Central memory CD8-positive, alpha-beta T cell (primary cell): ENCODE results near the gene ATXN1.

ENCODE experiments used
- ATAC-seq: fragments of 150-1000 bp; cut with Tn5 transposase; replicated peaks from 2 replicates; pipeline ENCODE4 v1.10.0; 2022; ENCODE audit warnings: mild to moderate bottlenecking, moderate FRiP score, moderate number of reproducible peaks; ENCODE audit not compliant: poor library complexity, severe bottlenecking; ENCODE audit errors: extremely low read depth
- DNase-seq, 2 donors: peaks; one replicate each; pipeline ENCODE4 v3.0.0; 2021; ENCODE audit warnings: low spot score in 2 of 2
- H3K27ac Mint-ChIP-seq: one replicate; pipeline ENCODE4 v1.8.0; 2022; ENCODE audit warnings: low read depth, mild to moderate bottlenecking, moderate library complexity, mixed read lengths
- H3K27me3 Mint-ChIP-seq: one replicate; pipeline ENCODE4 v1.8.0; 2022; ENCODE audit warnings: mixed read lengths
- H3K36me3 Mint-ChIP-seq: one replicate; pipeline ENCODE4 v1.8.0; 2022; ENCODE audit warnings: mild to moderate bottlenecking, moderate library complexity, mixed read lengths; ENCODE audit not compliant: insufficient read depth
- H3K4me1 Mint-ChIP-seq: one replicate; pipeline ENCODE4 v1.8.0; 2022; ENCODE audit warnings: mixed read lengths
- H3K4me3 Mint-ChIP-seq: one replicate; pipeline ENCODE4 v1.8.0; 2022; ENCODE audit warnings: mild to moderate bottlenecking, moderate library complexity, mixed read lengths
- H3K9me3 Mint-ChIP-seq: one replicate; pipeline ENCODE4 v1.8.0; 2022; ENCODE audit warnings: mixed read lengths

The ATXN1 gene

GRCh38 chr6:16404456-16404855 is 356.8 kb downstream of the ATXN1 start:
- H3K4me1 Mint-ChIP-seq: peaks cover 36% of the 10 kb centered on the region
- DNase-seq (no peak), ATAC-seq (no peak)
- H3K9me3 Mint-ChIP-seq: no peaks in the 10 kb centered on the region
- peaks cover 22% of the 10 kb centered on the region for H3K36me3 Mint-ChIP-seq
- H3K27ac Mint-ChIP-seq: no peak overlapping the region
- no peak overlapping the region for H3K4me3 Mint-ChIP-seq
- H3K27me3 Mint-ChIP-seq: no peaks in the 10 kb centered on the region

- Mint-ChIP-seq H3K36me3 (peaks cover 22% of the 10 kb centered on the region), H3K27ac (peak overlapping the region; percentile 17), H3K9me3 (no peaks in the 10 kb centered on the region), H3K27me3 (no peaks in the 10 kb centered on the region), H3K4me1 (peaks cover 35% of the 10 kb centered on the region), H3K4me3 (no peak overlapping the region)
- ATAC-seq (no peak), DNase-seq (no peak)
Measured at GRCh38 chr6:16403831-16404230, 357.4 kb downstream of the ATXN1 start.

GRCh38 chr6:16402581-16402900 is 358.7 kb downstream of the ATXN1 start:
- Mint-ChIP-seq H3K36me3 (peaks cover 20% of the 10 kb centered on the region), H3K4me1 (peaks cover 38% of the 10 kb centered on the region), H3K4me3 (no peak overlapping the region), H3K9me3 (no peaks in the 10 kb centered on the region), H3K27me3 (no peaks in the 10 kb centered on the region), H3K27ac (no peak overlapping the region)
- DNase-seq (no peak), ATAC-seq (no peak)

GRCh38 chr6:16400248-16400760 is 361.0 kb downstream of the ATXN1 start:
- H3K27me3 Mint-ChIP-seq: no peaks in the 10 kb centered on the region
- H3K27ac Mint-ChIP-seq: peak overlapping the region; percentile 82
- DNase-seq (no peak), ATAC-seq (no peak)
- H3K4me1 Mint-ChIP-seq: peaks cover 33% of the 10 kb centered on the region
- H3K4me3 Mint-ChIP-seq: no peak overlapping the region
- H3K9me3 Mint-ChIP-seq: no peaks in the 10 kb centered on the region
- H3K36me3 Mint-ChIP-seq: peaks cover 10% of the 10 kb centered on the region

- no peak for ATAC-seq
- H3K4me1 Mint-ChIP-seq: peaks cover 27% of the 10 kb centered on the region
- H3K27ac Mint-ChIP-seq: peak overlapping the region; percentile 82
- DNase-seq: no peak
- H3K9me3 Mint-ChIP-seq: no peaks in the 10 kb centered on the region
- peaks cover 10% of the 10 kb centered on the region for H3K36me3 Mint-ChIP-seq
- H3K27me3 Mint-ChIP-seq: no peaks in the 10 kb centered on the region
- no peak overlapping the region for H3K4me3 Mint-ChIP-seq
Measured at GRCh38 chr6:16399695-16400094, 361.6 kb downstream of the ATXN1 start.

- Mint-ChIP-seq H3K36me3 (peaks cover 7% of the 10 kb centered on the region), H3K4me3 (no peak overlapping the region), H3K9me3 (no peaks in the 10 kb centered on the region), H3K4me1 (peaks cover 22% of the 10 kb centered on the region), H3K27ac (no peak overlapping the region), H3K27me3 (no peaks in the 10 kb centered on the region)
- ATAC-seq: no peak
- no peak for DNase-seq
Measured at GRCh38 chr6:16399158-16399557, 362.1 kb downstream of the ATXN1 start.

GRCh38 chr6:16398587-16398986 is 362.7 kb downstream of the ATXN1 start:
- Mint-ChIP-seq H3K4me1 (peaks cover 18% of the 10 kb centered on the region), H3K27ac (no peak overlapping the region), H3K36me3 (peaks cover 7% of the 10 kb centered on the region), H3K27me3 (no peaks in the 10 kb centered on the region), H3K4me3 (no peak overlapping the region), H3K9me3 (no peaks in the 10 kb centered on the region)
- no peak for DNase-seq
- ATAC-seq: no peak

GRCh38 chr6:16397623-16398022 is 363.6 kb downstream of the ATXN1 start:
- Mint-ChIP-seq H3K27me3 (no peaks in the 10 kb centered on the region), H3K4me3 (no peak overlapping the region), H3K27ac (no peak overlapping the region), H3K9me3 (no peaks in the 10 kb centered on the region), H3K36me3 (peaks cover 9% of the 10 kb centered on the region), H3K4me1 (peaks cover 16% of the 10 kb centered on the region)
- ATAC-seq: no peak
- no peak for DNase-seq

GRCh38 chr6:16396497-16397319 is 364.6 kb downstream of the ATXN1 start:
- H3K27ac Mint-ChIP-seq: no peak overlapping the region
- no peaks in the 10 kb centered on the region for H3K9me3 Mint-ChIP-seq
- peaks cover 16% of the 10 kb centered on the region for H3K4me1 Mint-ChIP-seq
- H3K36me3 Mint-ChIP-seq: peaks cover 9% of the 10 kb centered on the region
- no peaks in the 10 kb centered on the region for H3K27me3 Mint-ChIP-seq
- ATAC-seq: no peak
- no peak for DNase-seq
- no peak overlapping the region for H3K4me3 Mint-ChIP-seq

GRCh38 chr6:16394632-16395031 is 366.6 kb downstream of the ATXN1 start:
- Mint-ChIP-seq H3K27ac (no peak overlapping the region), H3K36me3 (peaks cover 8% of the 10 kb centered on the region), H3K9me3 (no peaks in the 10 kb centered on the region), H3K27me3 (no peaks in the 10 kb centered on the region), H3K4me1 (peaks cover 16% of the 10 kb centered on the region), H3K4me3 (no peak overlapping the region)
- no peak for ATAC-seq
- no peak for DNase-seq

- DNase-seq: no peak
- peaks cover 15% of the 10 kb centered on the region for H3K4me1 Mint-ChIP-seq
- peaks cover 7% of the 10 kb centered on the region for H3K36me3 Mint-ChIP-seq
- H3K27ac Mint-ChIP-seq: no peak overlapping the region
- no peaks in the 10 kb centered on the region for H3K27me3 Mint-ChIP-seq
- no peaks in the 10 kb centered on the region for H3K9me3 Mint-ChIP-seq
- ATAC-seq: no peak
- H3K4me3 Mint-ChIP-seq: no peak overlapping the region
Measured at GRCh38 chr6:16393326-16393725, 367.9 kb downstream of the ATXN1 start.

GRCh38 chr6:16392010-16392409 is 369.2 kb downstream of the ATXN1 start:
- Mint-ChIP-seq H3K4me3 (no peak overlapping the region), H3K27ac (peak overlapping the region; percentile 55), H3K4me1 (peaks cover 6% of the 10 kb centered on the region), H3K27me3 (no peaks in the 10 kb centered on the region), H3K9me3 (no peaks in the 10 kb centered on the region), H3K36me3 (peaks cover 9% of the 10 kb centered on the region)
- no peak for ATAC-seq
- DNase-seq: no peak

- Mint-ChIP-seq H3K27ac (peak overlapping the region; percentile 55), H3K9me3 (no peaks in the 10 kb centered on the region), H3K4me3 (no peak overlapping the region), H3K4me1 (peaks cover 6% of the 10 kb centered on the region), H3K36me3 (peaks cover 11% of the 10 kb centered on the region), H3K27me3 (no peaks in the 10 kb centered on the region)
- ATAC-seq (no peak), DNase-seq (no peak)
Measured at GRCh38 chr6:16391451-16391912, 369.8 kb downstream of the ATXN1 start.
